ENCODE measurements around the gene TIAM1.

The TIAM1 gene

GRCh38 chr21:31281561-31281960, 62.5 kb downstream of the TIAM1 start:
- DNase-seq, result no peak

GRCh38 chr21:31279986-31280385, 64.1 kb downstream of the TIAM1 start:
- no peak for DNase-seq

- no peak for DNase-seq
These were observed 64.8 kb downstream of the TIAM1 start for GRCh38 chr21:31279214-31279613.

GRCh38 chr21:31278511-31279130, 65.4 kb downstream of the TIAM1 start:
- DNase-seq, result no peak

GRCh38 chr21:31276663-31277062, 67.4 kb downstream of the TIAM1 start:
- DNase-seq, result no peak

GRCh38 chr21:31275901-31276300, 68.2 kb downstream of the TIAM1 start:
- DNase-seq, result no peak

- DNase-seq, result no peak
These were observed 70.8 kb downstream of the TIAM1 start for GRCh38 chr21:31273278-31273677.

- DNase-seq, result no peak
These were observed 76.0 kb downstream of the TIAM1 start for GRCh38 chr21:31268090-31268489.

GRCh38 chr21:31267644-31268043, 76.4 kb downstream of the TIAM1 start:
- no peak for DNase-seq

GRCh38 chr21:31266241-31266640, 77.8 kb downstream of the TIAM1 start:
- no peak for DNase-seq

GRCh38 chr21:31265366-31266013, 78.6 kb downstream of the TIAM1 start:
- DNase-seq, result no peak

- no peak for DNase-seq
These were observed 79.5 kb downstream of the TIAM1 start for GRCh38 chr21:31264574-31264973.

GRCh38 chr21:31262728-31263127, 81.3 kb downstream of the TIAM1 start:
- no peak for DNase-seq

GRCh38 chr21:31261759-31262158, 82.3 kb downstream of the TIAM1 start:
- no peak for DNase-seq

- DNase-seq, result no peak
These were observed 83.3 kb downstream of the TIAM1 start for GRCh38 chr21:31260790-31261189.

- no peak for DNase-seq
These were observed 86.0 kb downstream of the TIAM1 start for GRCh38 chr21:31258073-31258472.

- DNase-seq, result no peak
These were observed 86.8 kb downstream of the TIAM1 start for GRCh38 chr21:31257265-31257664.

GRCh38 chr21:31255896-31256295, 88.2 kb downstream of the TIAM1 start:
- DNase-seq, result no peak

GRCh38 chr21:31255036-31255435, 89.0 kb downstream of the TIAM1 start:
- DNase-seq, result no peak

GRCh38 chr21:31254131-31254530, 89.9 kb downstream of the TIAM1 start:
- DNase-seq, result no peak

- DNase-seq, result no peak
These were observed 90.4 kb downstream of the TIAM1 start for GRCh38 chr21:31253684-31254083.

- no peak for DNase-seq
These were observed 91.5 kb downstream of the TIAM1 start for GRCh38 chr21:31252611-31253010.

GRCh38 chr21:31252091-31252490, 92.0 kb downstream of the TIAM1 start:
- no peak for DNase-seq

GRCh38 chr21:31251686-31252085, 92.4 kb downstream of the TIAM1 start:
- no peak for DNase-seq

GRCh38 chr21:31248598-31248997, 95.5 kb downstream of the TIAM1 start:
- DNase-seq, result no peak

Measured in stimulated activated CD4-positive, alpha-beta T cell treated with anti-CD3 and anti-CD28 coated beads, Interleukin-12 subunit alpha, Interleukin-12 subunit beta, amount 100 ng/mL, for 4 hours (primary cell).